ENCODE measurements around the gene ADNP.

ADNP gene

DNA sequence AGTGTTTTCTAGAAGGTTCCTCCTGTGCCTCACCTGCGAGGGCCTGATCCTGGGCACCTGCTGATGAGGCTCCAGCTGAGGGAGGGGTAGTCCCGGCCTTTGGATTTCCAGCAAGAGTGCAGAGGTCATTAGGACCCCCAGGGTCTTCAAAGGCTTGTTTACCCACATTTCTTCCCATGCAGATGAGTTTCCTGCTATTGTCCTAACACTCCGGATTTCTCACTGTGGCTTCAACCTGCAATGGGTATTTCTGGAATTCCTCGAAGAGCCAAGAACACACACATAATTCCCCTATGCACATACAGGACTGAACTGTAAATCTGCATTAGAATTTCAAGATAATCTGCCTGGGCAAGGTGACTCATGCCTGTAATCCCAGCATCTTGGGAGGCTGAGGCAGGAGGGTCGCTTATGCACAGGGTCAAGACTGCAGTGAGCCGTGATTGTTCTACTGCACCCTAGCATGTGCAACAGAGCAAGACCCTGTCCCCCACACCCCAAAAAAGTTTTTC is 53.9 kb downstream of the ADNP start:
- TF ChIP-seq ZNF274 (IDR thresholded peaks at IDR 0.05; ENCODE audit: low read depth, low read length): no peak
- no peak overlapping the region for H3K4me3 ChIP-seq (ENCODE audit: low read length)

DNA sequence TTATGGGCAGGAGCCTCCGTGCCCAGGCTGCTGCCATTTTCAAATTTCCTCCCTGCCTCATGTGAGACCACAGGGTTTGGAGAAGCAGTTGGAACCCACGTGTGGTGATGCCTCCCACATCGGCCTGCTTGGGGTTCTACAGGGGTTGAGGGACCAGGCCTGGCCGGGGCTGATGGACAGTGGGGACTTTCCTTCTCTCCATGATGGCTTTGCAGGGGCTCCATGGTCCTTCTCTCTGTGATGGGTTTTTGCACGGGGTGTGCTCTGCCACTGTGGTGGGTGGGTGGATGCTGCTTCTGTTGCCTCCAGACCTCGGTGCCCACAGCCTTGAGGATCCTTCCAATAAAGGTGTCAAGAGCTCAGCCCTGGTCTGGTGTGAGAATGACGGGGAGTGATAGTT is 54.4 kb downstream of the ADNP start:
- no peak overlapping the region for H3K4me3 ChIP-seq (ENCODE audit: low read length)
- TF ChIP-seq ZNF274 (IDR thresholded peaks at IDR 0.05; ENCODE audit: low read depth, low read length): no peak

DNA sequence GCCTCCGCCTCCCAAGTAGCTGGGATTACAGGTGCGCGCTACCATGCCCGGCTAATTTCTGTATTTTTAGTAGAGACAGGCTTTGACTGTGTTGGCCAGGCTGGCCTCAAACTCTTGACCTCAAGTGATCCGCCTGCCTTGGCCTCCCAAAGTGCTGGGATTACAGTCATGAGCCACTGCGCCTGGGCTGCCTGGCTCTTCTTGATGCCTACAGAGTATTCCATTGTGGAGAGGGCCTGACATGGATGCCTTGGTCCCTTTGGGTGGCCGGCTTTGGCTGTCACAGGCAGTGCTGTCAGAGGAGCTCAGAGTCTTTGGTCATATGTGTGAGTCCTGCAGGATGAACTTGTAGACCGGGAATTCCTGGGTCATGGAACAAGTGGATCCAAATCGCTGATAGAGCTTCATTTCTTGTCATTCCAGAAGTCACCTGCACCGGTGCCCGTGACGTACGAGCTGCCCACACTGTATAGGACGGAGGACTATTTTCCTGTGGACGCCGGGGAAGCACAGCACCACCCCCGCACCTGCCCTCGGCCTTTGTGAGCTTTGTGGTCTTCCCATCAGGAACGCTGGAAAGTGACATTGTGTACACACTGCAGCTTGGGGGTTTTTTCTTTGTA is 55.1 kb downstream of the ADNP start:
- no peak for TF ChIP-seq ZNF274 (IDR thresholded peaks at IDR 0.05; ENCODE audit: low read depth, low read length)
- no peak overlapping the region for H3K4me3 ChIP-seq (ENCODE audit: low read length)

DNA sequence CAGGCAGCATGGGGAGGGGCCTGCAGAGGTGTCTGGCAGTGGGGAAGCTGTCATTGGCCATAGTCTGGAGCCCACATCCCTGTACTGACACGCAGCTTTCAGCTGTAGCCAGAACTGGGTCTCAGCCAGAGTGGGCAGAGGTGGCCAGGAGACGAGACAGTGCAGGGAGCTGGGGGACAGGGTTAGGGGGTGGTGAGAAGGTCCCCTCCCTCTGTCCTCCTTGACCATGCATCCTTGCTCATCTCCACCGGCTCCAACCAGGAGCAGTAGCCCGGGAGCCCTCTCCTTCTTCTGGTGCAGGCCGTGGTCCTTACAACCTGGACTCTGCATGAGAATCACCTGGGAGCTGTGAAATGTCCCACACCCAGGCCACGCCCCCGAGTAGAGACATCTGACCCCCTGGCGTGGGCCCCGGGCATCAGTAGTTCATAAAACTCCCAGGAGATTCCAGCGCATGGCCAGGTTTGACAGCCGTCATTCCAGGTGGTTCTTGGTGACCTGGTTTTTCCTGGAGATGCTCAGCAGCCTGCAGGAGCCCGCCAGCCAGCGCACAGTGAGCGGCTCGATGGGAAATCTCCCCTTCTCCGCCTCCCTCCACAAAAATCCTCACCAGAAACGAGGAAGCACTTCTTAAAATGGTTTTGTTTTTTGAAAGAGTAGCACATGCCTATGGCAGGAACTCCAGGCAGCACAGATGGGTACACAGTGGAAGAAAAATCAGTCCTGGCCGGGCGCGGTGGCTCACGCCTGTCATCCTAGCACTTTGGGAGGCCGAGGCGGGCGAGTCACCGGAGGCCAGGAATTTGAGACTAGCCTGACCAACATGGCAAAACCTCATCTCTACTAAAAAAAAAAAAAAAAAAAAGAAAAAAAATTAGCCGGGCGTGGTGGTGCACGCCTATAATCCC is 56.2 kb downstream of the ADNP start:
- TF ChIP-seq ZNF274 (IDR thresholded peaks at IDR 0.05; ENCODE audit: low read depth, low read length): no peak
- H3K4me3 ChIP-seq (ENCODE audit: low read length): no peak overlapping the region

DNA sequence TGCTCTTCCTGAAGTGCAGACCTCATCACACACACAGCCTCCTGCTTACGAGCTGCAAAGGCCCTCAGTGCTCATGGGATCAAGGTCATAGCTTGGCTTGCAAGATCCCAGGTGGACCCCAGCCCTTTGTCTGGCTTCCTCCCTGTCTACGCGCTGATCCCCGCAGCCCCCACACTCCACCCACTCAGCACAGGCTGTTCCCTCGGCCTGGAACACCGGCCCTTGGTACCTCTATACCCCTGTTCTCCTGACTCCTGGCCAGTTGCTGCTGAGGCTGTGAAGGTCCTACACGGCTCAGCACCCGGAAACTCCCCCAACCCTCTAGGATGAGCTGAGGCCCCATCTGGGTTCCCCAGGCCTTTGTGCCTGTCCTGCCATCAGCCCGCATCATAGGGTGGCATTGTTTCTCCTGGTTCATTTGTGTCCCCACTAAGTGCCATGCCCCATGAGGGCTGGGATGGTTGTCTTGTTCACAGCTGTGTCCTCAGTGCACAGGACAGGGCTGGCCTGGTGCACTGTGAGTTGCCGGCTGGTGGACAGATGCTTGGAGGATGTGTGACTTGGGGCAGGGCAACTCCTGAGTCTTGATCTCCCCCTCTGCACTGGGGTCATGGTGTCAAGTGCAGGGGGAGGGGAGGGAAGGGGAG is 57.0 kb downstream of the ADNP start:
- H3K4me3 ChIP-seq (ENCODE audit: low read length): no peak overlapping the region
- TF ChIP-seq ZNF274 (IDR thresholded peaks at IDR 0.05; ENCODE audit: low read depth, low read length): no peak

- no peak for TF ChIP-seq ZNF274 (IDR thresholded peaks at IDR 0.05; ENCODE audit: low read depth, low read length)
- H3K4me3 ChIP-seq (ENCODE audit: low read length): no peak overlapping the region
Observed at GRCh38 chr20:50873585-50873984, 57.7 kb downstream of the ADNP start.

- TF ChIP-seq ZNF274 (IDR thresholded peaks at IDR 0.05; ENCODE audit: low read depth, low read length): no peak
- H3K4me3 ChIP-seq (ENCODE audit: low read length): no peak overlapping the region
Observed at GRCh38 chr20:50872560-50873425, 58.4 kb downstream of the ADNP start.

GRCh38 chr20:50870561-50871161 is 60.6 kb downstream of the ADNP start:
- no peak for TF ChIP-seq ZNF274 (IDR thresholded peaks at IDR 0.05; ENCODE audit: low read depth, low read length)
- H3K4me3 ChIP-seq (ENCODE audit: low read length): no peak overlapping the region

DNA sequence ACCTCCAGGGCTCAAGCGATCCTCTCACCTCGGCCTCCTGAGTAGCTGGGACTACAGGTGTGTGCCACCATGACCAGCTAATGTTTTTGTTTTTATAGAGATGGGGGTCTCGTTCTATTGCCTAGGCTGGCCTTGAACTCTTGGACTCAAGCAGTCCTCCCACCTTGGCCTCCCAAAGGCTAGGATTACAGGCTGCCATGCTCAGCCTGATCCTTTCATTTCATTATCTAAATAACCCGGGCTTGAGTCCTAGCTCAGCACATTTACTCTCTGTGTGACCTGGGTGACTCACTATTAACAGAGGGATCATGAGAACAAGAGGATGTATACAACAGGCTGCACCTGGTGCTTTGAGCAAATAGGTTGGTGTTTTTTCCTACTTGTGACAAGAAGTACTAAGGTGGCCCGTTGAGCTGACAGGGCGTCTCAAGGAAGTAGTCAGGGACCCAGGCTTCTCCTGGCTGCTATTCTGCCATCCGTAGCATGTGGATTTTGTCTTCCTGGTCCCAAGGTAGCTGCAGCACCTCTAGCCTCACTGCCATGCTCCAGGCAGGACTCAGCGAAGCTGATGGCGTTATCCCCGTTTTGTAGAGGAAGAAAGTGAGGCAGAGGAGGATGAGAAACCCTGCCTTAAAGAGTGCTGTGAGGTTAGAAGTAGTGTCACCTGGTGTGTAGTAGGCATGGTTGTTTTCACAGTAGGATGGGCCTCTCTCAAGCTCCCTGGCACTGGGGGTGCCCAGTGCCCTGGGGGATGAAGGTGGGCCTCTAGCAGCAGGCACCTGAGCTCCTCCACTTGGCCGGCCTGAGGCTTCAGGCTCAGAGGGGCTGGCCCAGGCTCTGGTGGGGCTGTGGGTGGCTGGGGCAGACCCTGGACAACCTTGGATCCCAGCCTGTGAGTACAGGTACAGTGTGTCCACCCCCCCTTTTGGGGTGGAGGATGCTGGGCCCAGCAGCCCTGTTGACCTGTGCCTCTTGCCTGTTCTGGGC is 62.4 kb downstream of the ADNP start:
- TF ChIP-seq ZNF274 (IDR thresholded peaks at IDR 0.05; ENCODE audit: low read depth, low read length): no peak

DNA sequence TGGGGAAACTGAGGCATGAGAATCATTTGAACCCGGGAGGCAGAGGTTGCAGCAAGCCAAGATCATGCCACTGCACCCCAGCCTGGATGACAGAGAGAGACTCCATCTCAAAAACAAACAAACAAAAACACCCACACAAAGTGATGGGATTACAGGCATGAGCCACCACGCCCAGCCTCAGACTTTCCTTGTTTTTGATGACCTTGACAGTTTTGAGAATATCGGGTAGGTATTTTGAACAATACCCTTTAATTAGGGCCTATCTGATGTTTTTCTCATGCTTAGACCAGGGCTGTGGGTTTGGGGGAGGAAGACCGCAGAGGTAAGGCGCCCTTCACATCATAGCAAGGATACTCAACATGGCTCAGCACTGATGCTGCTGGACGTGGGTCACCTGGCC is 63.4 kb downstream of the ADNP start:
- H3K4me3 ChIP-seq (ENCODE audit: low read length): no peak overlapping the region
- TF ChIP-seq ZNF274 (IDR thresholded peaks at IDR 0.05; ENCODE audit: low read depth, low read length): no peak

More for the DNA sequence above, 62.4 kb downstream of the ADNP start:
- no peak overlapping the region for H3K4me3 ChIP-seq (ENCODE audit: low read length)

DNA sequence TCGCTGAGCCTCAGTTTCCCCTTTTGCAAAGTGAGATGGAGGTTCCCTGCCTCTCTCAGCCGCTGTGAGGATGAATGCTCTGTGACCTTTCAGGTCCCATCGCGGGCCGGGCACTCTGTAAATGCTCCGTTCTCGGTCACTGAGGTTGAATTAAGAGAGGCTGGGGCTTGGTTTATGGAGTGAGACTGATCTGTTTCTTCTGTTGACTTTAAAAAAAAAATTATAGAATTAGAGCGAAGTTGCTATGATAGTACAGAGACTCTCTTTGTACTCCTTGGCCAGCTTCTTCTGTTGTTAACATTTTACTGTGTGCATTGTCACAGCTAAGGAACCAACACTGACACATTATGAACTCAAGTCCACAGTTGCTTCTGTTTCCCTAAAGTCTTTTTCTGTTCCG is 64.4 kb downstream of the ADNP start:
- no peak overlapping the region for H3K4me3 ChIP-seq (ENCODE audit: low read length)
- no peak for TF ChIP-seq ZNF274 (IDR thresholded peaks at IDR 0.05; ENCODE audit: low read depth, low read length)

GRCh38 chr20:50866036-50866685 is 65.1 kb downstream of the ADNP start:
- H3K4me3 ChIP-seq (ENCODE audit: low read length): no peak overlapping the region
- no peak for TF ChIP-seq ZNF274 (IDR thresholded peaks at IDR 0.05; ENCODE audit: low read depth, low read length)
